ENCODE measurements around the gene PAFAH1B1. TPM values are rescaled to one million over a fixed set of nuclear protein-coding genes. Genes with fewer than 3 reads are reported as not detected.

PAFAH1B1 gene
- total and polyA plus RNA-seq, 4 donors: 14.0 to 44.1 (median 29.2) TPM

- WGBS: 86% methylated on average over 6 of the region's 6 CpGs
- Histone ChIP-seq H3K9me3 (ENCODE audit: control insufficient read depth in 4 of 4, low read length in 3 of 4) (no peaks in the 10 kb centered on the region), H3K36me3 (ENCODE audit: control insufficient read depth in 4 of 4, insufficient read depth in 3 of 4, low read depth in 1 of 4, low read length in 3 of 4) (peaks cover 3 to 13% (median 7%) of the 10 kb centered on the region in 4 donors), H3K4me3 (ENCODE audit: low read depth in 1 of 3, low read length in 3 of 3) (no peak overlapping the region), H3K4me1 (ENCODE audit: control insufficient read depth in 4 of 4, insufficient read depth in 4 of 4, low read length in 3 of 4) (no peaks in the 10 kb centered on the region), H3K27ac (ENCODE audit: low read depth in 1 of 2, low read length in 2 of 2) (no peak overlapping the region), H3K27me3 (ENCODE audit: control insufficient read depth in 4 of 4, insufficient read depth in 4 of 4, low read length in 3 of 4) (no peaks in the 10 kb centered on the region), H3K9ac (ENCODE audit: low read depth in 1 of 2, low read length in 2 of 2) (no peak overlapping the region)
- no peak for TF ChIP-seq TAF1 (conservative IDR thresholded peaks at IDR 0.05)
- no peak for TF ChIP-seq SP1 (IDR thresholded peaks at IDR 0.05)
- no peak for TF ChIP-seq JUND (IDR thresholded peaks at IDR 0.05)
- no peak for TF ChIP-seq YY1 (IDR thresholded peaks at IDR 0.05)
- TF ChIP-seq FOXA2 (IDR thresholded peaks at IDR 0.05): no peak
- TF ChIP-seq FOXA1 (IDR thresholded peaks at IDR 0.05): no peak
- no peak for TF ChIP-seq ZBTB33 (IDR thresholded peaks at IDR 0.05)
- no peak for TF ChIP-seq NR2F2 (IDR thresholded peaks at IDR 0.05)
- DNase-seq (ENCODE audit: low spot score): no peak
Measured at GRCh38 chr17:2644971-2645370, 51.5 kb downstream of the PAFAH1B1 start.

GRCh38 chr17:2647957-2648356 is 54.5 kb downstream of the PAFAH1B1 start:
- no peaks in the 10 kb centered on the region for H3K27me3 ChIP-seq (ENCODE audit: control insufficient read depth in 4 of 4, insufficient read depth in 4 of 4, low read length in 3 of 4)
- no peak overlapping the region for H3K27ac ChIP-seq (ENCODE audit: low read depth in 1 of 2, low read length in 2 of 2)
- peaks cover 0 to 5% (median 2%) of the 10 kb centered on the region in 4 donors for H3K36me3 ChIP-seq (ENCODE audit: control insufficient read depth in 4 of 4, insufficient read depth in 3 of 4, low read depth in 1 of 4, low read length in 3 of 4)
- peaks cover 0 to 6% (median 4%) of the 10 kb centered on the region in 4 donors for H3K4me1 ChIP-seq (ENCODE audit: control insufficient read depth in 4 of 4, insufficient read depth in 4 of 4, low read length in 3 of 4)
- H3K9ac ChIP-seq (ENCODE audit: low read depth in 1 of 2, low read length in 2 of 2): no peak overlapping the region
- DNase-seq (ENCODE audit: low spot score): no peak
- H3K9me3 ChIP-seq (ENCODE audit: control insufficient read depth in 4 of 4, low read length in 3 of 4): no peaks in the 10 kb centered on the region
- WGBS: 90% methylated on average over 6 of the region's 6 CpGs
- TF ChIP-seq NR2F2 (IDR thresholded peaks at IDR 0.05): no peak
- TF ChIP-seq REST (IDR thresholded peaks at IDR 0.05): no peak
- no peak for TF ChIP-seq TAF1 (conservative IDR thresholded peaks at IDR 0.05)
- no peak for TF ChIP-seq JUND (IDR thresholded peaks at IDR 0.05)
- no peak for TF ChIP-seq MAX (IDR thresholded peaks at IDR 0.05)
- TF ChIP-seq CTCF (IDR thresholded peaks at IDR 0.05; ENCODE audit: low read depth, low read length, missing input control): no peak
- no peak for TF ChIP-seq HNF4A (conservative IDR thresholded peaks at IDR 0.05)
- no peak for TF ChIP-seq ATF3 (IDR thresholded peaks at IDR 0.05)
- H3K4me3 ChIP-seq (ENCODE audit: low read depth in 1 of 3, low read length in 3 of 3): no peak overlapping the region
